GM21576 (cell line): Measurements from ENCODE around the gene CMIP.

Experiments used
- ATAC-seq: cut with Tn5 transposase; IDR thresholded peaks from one replicate; pipeline ENCODE4 v1.9.1; 2021; ENCODE audit warnings: mild to moderate bottlenecking, moderate library complexity; ENCODE audit not compliant: unreplicated experiment

CMIP gene

DNA sequence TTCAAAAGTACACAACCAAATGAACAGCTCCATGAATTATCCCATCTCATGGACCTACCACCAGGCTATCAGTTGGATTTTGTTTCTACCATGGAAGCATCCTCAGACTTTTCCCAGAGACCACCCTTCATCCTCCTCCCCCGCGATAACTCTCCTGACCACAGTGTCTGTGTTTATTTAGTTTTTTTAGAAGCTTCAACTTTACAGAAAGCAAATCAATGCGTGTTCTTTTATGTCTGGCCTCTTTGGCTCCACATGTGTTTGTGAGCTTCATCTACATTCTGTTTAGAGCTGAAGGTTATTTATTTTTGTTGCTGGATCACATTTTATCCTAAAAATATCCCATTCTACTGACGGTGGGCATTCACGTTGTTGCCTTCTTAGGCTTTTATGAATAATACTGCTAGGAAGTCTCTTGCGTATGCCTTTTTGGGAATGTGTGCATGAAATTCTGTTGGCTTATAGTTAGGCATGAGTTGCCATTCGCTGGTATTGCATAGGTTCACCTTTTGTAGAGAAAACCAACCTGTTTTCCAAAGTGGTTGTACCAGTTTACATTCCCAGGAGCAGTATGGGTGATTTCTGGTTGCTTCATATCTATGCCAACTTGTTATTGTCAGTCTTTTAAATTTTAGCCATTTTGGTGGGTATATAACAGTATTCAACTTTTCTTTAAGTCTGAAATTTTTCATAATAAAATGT, 83.0 kb downstream of the CMIP start:
- ATAC-seq, result no peak

- no peak for ATAC-seq
Measured at GRCh38 chr16:81528256-81528655, 83.6 kb downstream of the CMIP start.

- ATAC-seq, result no peak
Measured at GRCh38 chr16:81530296-81530721, 85.7 kb downstream of the CMIP start.

- ATAC-seq, result no peak
Measured at GRCh38 chr16:81530814-81531213, 86.2 kb downstream of the CMIP start.

DNA sequence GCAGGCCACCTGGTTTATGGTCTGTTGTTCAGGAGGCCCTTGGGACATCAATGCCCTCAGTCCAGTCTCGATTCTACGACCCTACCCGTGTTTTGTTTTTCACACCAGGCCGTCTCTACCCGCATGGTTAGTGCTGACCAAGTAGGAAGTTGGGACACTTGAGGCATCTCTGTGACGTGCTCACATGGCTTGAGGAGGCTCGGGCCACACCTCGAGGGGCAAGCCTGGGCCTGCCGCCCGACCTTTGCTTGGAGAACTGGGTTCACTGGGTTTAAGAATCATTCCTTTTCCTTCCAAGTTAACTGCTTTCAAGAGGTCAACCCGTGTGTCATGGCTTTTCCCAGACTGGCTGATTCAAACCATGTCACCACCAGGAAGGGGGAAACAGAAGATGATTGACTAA, 86.8 kb downstream of the CMIP start:
- ATAC-seq, result no peak

DNA sequence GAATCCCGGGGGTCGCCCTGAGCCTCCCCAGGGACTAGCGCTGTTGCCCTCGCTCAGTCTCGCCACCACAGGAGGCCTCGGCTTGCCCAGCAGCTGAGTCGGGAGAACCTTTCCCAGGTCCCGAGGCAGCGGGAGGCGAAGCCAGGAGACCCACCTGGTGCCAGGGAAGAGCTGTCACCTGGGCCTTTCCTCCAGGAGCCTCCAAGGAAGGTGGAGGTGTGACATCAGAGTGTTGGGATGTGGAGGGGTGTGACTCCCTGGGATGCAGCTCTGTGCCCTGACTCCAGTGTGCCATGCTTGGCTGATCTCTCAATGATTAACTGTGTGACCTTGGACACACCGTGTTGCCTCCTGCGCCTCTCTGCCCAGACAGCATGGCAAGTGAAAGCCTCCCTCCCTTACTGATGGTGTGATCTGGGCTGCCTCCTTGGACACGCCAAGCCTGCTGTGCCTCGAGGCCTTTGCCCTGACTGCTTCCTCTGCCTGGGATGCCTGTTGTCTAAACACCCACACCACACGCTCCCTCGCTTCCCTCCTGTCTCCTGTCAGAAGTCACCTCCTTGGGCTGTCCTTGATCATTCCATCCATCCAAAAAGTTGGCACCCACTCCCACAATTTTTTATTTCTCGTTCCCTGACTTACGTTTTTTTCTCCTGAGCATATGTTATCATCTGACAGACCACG, 88.0 kb downstream of the CMIP start:
- no peak for ATAC-seq

DNA sequence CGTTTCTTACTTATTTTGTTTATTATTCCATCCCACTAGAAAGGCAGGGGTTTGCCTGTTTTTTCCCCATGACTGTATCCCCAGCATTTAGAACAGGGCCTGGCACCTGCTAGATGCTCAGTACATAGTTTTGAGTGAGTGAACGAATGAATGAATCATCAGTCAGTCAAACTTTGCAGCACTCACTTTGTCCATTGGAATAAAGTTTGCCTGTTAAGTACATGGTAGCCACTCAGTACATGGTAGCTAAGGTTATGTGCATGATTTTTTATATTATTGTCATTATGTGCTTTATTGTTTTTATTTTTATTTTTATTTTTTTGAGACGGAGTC, 88.5 kb downstream of the CMIP start:
- ATAC-seq, result no peak

- ATAC-seq, result no peak
Measured at GRCh38 chr16:81535679-81536360, 91.2 kb downstream of the CMIP start.

DNA sequence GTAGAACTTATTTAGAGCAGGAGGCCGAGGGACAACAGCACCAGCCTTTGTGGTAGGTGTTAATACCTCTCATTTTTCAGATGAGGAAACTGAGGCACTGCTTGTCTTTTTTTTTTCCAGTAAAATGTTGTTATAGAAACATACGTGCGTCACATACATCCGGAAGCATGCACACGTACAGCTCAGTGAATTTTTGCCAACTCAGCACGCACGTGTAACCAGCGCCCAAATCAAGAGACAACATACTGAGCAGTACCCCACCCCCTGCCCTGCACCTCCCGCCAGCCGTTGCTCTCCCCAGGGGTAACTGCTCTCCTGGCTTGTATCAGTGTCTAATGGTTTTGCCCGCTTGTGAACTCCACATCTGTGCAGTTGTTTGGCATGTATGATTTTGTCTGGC, 92.0 kb downstream of the CMIP start:
- no peak for ATAC-seq

DNA sequence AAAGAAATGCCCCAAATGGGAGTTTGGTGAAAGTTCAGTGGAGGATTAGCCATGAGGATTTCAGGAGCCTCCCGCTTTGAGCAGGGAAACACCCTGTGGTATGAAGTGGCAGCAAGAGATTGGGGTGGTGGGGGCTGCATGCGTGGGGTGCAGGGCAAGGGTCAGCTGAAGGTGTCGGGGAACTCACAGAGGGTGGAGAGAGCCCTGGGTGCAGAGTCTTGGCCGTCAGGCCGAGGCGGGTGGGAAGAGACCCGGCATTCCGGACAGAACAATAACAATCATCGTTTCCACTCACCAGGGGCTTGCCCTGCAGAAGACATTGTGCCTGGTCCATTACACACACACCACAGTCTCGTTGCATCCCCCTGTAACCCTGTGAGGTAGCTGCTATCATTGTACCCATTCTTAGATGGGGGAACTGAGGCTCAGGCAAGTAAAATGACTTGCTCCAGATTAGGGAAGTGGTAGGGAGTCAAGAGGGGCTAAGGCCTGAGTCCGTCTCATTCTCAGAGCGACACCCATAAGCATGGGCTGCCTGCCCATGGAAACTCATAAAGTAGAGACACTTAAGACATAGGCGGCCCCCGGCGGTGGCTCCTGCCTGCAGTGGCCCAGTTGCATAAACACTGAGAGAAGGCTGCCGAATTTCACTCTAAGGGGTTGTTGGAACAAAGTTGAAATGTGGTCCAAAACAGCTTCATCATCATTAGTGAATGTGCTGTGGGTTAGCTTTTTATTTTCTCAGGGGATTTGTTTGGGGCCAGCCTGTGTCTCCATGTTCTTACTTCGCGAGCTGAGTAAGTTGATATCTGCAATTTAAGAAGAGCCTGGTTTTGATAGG, 93.3 kb downstream of the CMIP start:
- no peak for ATAC-seq

GRCh38 chr16:81539009-81539758, 94.6 kb downstream of the CMIP start:
- no peak for ATAC-seq

DNA sequence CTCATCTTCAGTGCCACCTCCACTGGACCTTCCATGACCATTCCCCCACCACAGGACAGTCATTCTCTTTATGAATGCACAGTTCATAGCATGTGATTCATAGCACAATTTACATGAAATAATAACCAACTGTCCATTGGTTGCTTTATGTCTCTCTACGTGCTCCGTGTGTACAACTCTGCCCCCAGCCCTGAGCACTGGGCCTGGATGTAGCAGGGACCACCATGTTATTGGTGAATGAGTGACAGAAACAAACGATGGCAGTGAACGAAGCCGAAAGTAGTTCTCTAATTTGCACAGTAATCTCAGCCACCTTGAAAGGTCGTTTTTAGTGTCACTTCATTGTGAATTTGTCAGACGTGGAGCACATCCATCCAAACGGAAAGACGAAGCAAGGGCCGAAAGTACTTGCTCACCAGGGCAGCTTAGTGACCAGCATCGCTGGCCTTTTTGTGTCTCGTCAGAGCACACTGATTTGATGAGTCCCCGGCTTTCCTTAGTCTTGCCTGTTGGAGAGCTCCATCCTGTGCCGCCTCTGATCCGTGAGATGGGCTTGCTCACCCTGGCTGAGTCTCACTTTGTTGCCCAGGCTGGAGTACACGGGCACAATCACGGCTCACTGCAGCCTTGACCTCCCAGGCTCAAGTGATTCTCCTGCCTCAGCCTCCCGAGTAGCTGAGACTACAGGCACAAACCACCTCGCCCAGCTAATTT, 95.3 kb downstream of the CMIP start:
- ATAC-seq, result no peak

- ATAC-seq, result no peak
Measured at GRCh38 chr16:81541314-81541713, 96.7 kb downstream of the CMIP start.

DNA sequence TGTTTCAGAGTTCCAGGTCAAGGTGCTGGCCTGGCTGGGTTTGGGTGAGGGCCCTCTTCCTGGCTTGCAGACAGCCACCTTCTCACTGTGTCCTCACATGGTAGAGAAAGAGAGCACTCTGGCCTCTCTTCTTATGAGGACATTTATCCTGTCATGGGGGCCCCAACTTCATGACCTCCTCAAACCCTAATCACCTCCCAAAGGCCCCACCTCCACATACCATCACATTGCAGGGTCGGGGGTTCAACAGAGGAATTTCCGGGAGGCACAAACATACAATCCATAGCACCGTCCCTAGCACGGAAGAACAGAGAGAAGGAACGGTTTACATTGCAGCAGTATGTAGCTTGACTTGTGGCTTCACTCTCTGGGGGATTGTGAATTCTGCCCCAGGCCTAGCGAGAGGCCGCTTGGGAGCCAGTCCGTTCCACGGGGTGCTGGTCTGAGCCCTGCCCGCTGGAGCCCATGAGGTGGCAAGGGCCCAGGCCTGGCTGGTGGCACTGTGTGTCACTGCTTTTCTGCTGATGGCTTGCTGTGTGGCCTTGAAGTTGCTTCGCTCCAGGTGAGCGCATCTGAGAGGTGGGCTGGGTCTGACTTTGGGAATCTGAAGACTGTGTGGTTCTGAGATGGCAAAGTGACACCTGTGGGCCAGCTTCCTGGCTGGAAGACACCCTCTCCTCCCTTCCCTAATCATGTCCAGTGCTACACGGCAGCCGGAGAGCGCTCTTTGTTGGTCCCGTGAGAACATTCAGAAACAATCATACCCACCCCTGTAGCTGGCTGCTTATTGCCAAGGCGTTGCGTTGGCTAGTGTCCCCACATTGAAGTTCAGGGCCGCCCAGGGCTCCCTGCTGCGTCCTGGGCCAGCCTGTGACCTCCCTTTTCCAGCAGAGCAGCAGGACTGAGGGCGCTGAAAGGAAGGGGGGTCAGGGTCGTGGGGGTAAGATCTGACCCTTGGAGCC, 98.3 kb downstream of the CMIP start:
- no peak for ATAC-seq

DNA sequence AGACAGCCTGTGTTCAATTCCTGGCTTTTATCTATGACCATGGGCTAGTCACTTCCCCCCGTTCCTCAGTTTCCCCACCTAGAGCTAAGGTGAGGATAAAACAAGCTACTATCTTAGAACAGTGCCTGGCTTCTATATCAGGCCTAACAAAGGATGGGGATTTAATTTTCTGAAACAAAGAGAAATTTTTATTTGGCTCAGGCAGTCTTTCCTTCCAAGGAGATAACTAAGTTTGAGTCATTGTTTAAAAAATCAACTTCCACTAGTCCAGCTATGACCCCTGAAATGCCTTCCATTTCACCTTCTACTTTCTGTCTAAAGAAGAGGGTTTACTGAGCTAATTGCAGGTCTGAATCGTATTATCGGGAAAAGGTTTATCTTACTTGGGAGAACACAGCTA, 99.0 kb downstream of the CMIP start:
- no peak for ATAC-seq

- ATAC-seq, result no peak
Measured at GRCh38 chr16:81544261-81544660, 99.7 kb downstream of the CMIP start.

DNA sequence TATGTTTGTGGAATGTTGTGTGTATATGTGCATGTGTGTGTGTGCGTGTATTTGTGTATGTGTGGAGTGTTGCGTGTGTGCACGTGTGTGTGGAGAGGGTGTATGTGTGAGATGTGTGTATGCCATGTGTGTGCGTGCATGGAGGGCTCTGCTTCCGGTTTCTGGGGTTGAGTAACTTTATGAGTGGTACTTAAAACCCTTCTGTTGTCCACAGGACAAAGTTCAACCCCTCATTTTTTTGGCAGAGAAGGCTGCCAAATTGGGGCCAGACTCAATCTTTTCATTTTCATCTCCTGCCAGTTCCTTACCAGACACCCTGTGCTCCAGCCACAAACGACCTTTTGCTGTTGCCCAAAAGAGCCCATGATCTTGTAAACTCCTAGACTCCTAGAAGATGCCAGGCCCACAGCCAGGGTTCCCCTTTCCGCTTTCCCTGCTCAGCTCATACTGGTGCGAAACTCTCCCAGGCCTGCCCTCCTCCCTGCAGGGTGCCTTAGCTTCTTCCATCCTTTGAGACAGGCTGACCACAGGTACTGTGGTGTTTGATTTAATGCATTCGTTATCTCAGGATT, 100.2 kb downstream of the CMIP start:
- ATAC-seq, result no peak

- no peak for ATAC-seq
Measured at GRCh38 chr16:81545470-81546250, 101.1 kb downstream of the CMIP start.
